T follicular helper cell (primary cell): ENCODE measurements around the gene EXOSC7.
"Not testable (repeated sequence)": the region's sequence is repeated elsewhere in the genome, so short reads cannot be mapped to it uniquely, and the experiment has no call there.

ENCODE experiments used
- DNase-seq: peaks from one replicate; pipeline ENCODE4 v3.0.0-alpha.2; 2020; ENCODE audit warnings: low read depth

EXOSC7 gene

GRCh38 chr3:44962621-44963393 lies 13.2 kb upstream of the EXOSC7 start:
- no peak for DNase-seq

- DNase-seq = no peak
Observed at GRCh38 chr3:44963571-44964325, 12.3 kb upstream of the EXOSC7 start.

GRCh38 chr3:44965165-44965564 lies 10.9 kb upstream of the EXOSC7 start:
- DNase-seq = no peak

- DNase-seq = no peak
Observed at GRCh38 chr3:44966795-44967278, 9.2 kb upstream of the EXOSC7 start.

- DNase-seq = no peak
Observed at GRCh38 chr3:44968447-44968858, 7.6 kb upstream of the EXOSC7 start.

GRCh38 chr3:44969154-44969827 lies 6.8 kb upstream of the EXOSC7 start:
- DNase-seq = no peak

- DNase-seq = no peak
Observed at GRCh38 chr3:44969828-44970179, 6.2 kb upstream of the EXOSC7 start.

GRCh38 chr3:44970926-44971490 lies 5.0 kb upstream of the EXOSC7 start:
- no peak for DNase-seq

GRCh38 chr3:44974416-44974815 lies 1.6 kb upstream of the EXOSC7 start:
- DNase-seq = no peak

- no peak for DNase-seq
Observed at GRCh38 chr3:44981220-44981619, 5.2 kb downstream of the EXOSC7 start.

- DNase-seq = no peak
Observed at GRCh38 chr3:44981751-44982150, 5.7 kb downstream of the EXOSC7 start.

GRCh38 chr3:44982817-44983216 lies 6.8 kb downstream of the EXOSC7 start:
- DNase-seq = no peak

GRCh38 chr3:44983484-44983941 lies 7.5 kb downstream of the EXOSC7 start:
- no peak for DNase-seq

GRCh38 chr3:44984335-44984734 lies 8.3 kb downstream of the EXOSC7 start:
- no peak for DNase-seq

- DNase-seq = not testable (repeated sequence)
Observed at GRCh38 chr3:44986330-44986729, 10.3 kb downstream of the EXOSC7 start.

GRCh38 chr3:44987332-44987731 lies 11.3 kb downstream of the EXOSC7 start:
- DNase-seq = no peak

GRCh38 chr3:44988073-44988472 lies 12.0 kb downstream of the EXOSC7 start:
- no peak for DNase-seq

- no peak for DNase-seq
Observed at GRCh38 chr3:44989141-44989540, 13.1 kb downstream of the EXOSC7 start.

GRCh38 chr3:44989636-44990373 lies 13.8 kb downstream of the EXOSC7 start:
- DNase-seq = no peak

GRCh38 chr3:44991326-44991725 lies 15.3 kb downstream of the EXOSC7 start:
- DNase-seq = no peak
